Naive thymus-derived CD4-positive, alpha-beta T cell (primary cell): Measurements from ENCODE around the gene MLF2. TPM values are rescaled to one million over a fixed set of nuclear protein-coding genes. Genes with fewer than 3 reads are reported as not detected.

ENCODE experiments used
- polyA plus RNA-seq, 2 donors: library from polyadenylated mRNA; unstranded; fragments of 300-500 nt; fragmentation: Illumina TruSeq; gene quantifications; one replicate each; pipeline ENCODE4 v1.2.3, GENCODE V29; 2021
- total RNA-seq, 6 experiments: library from RNA in 5 of 6; stranded (reverse) in 5 of 6; gene quantifications; 1 replicate in 5 of 6; 2 replicates in 1 of 6; pipeline ENCODE4 v1.2.3 and lab custom pipeline; 2021 to 2026

Gene MLF2
- total and polyA plus RNA-seq, 7 experiments from 2014 or later: 84.6 to 141 (median 119) TPM

Other genes with a start within 250 kb of the MLF2 start
- gene GAPDH, start 218.6 kb downstream of the MLF2 start, total RNA-seq: 1,000 to 10,000 TPM in 1 of 5 experiments, 100 to 1,000 TPM in 4; 330 to 4,503 (median 379) TPM
- gene GAPDH, start 218.6 kb downstream of the MLF2 start, polyA plus RNA-seq: 1,000 to 10,000 TPM; 1,202 to 1,413 TPM
- gene IFFO1, start 197.1 kb downstream of the MLF2 start, total RNA-seq: 10 to 100 TPM; 28.2 to 55.9 (median 45.9) TPM
- 10 to 100 TPM in 1 of 2 donors, 1 to 10 TPM in 1; 5.4 to 11.4 TPM for gene IFFO1, start 197.1 kb downstream of the MLF2 start, polyA plus RNA-seq
- gene NOP2, start 184.8 kb downstream of the MLF2 start, total RNA-seq: 100 to 1,000 TPM in 1 of 5 experiments, 10 to 100 TPM in 4; 74.4 to 102 (median 87.6) TPM
- 10 to 100 TPM; 24.2 to 53.7 TPM for gene NOP2, start 184.8 kb downstream of the MLF2 start, polyA plus RNA-seq
- gene CHD4, start 145.8 kb downstream of the MLF2 start, total RNA-seq: 100 to 1,000 TPM; 246 to 387 (median 267) TPM
- gene CHD4, start 145.8 kb downstream of the MLF2 start, polyA plus RNA-seq: 10 to 100 TPM; 41.8 to 91.4 TPM
- gene LPAR5, start 117.2 kb downstream of the MLF2 start, total RNA-seq: 1 to 10 TPM; 3.3 to 8.3 (median 6.4) TPM
- 1 to 10 TPM; 6.6 to 6.9 TPM for gene LPAR5, start 117.2 kb downstream of the MLF2 start, polyA plus RNA-seq
- 10 to 100 TPM in 2 of 5 experiments, 1 to 10 TPM in 3; 2.3 to 23.0 (median 6.6) TPM for gene ACRBP, start 105.7 kb downstream of the MLF2 start, total RNA-seq
- gene ACRBP, start 105.7 kb downstream of the MLF2 start, polyA plus RNA-seq: 1 to 10 TPM in 1 of 2 donors, under 1 TPM in 1; 0.27 to 1.1 TPM
- 100 to 1,000 TPM in 1 of 5 experiments, 10 to 100 TPM in 4; 33.1 to 101 (median 39.6) TPM for gene ING4, start 90.0 kb downstream of the MLF2 start, total RNA-seq
- 100 to 1,000 TPM; 103 to 106 TPM for gene ING4, start 90.0 kb downstream of the MLF2 start, polyA plus RNA-seq
- 10 to 100 TPM; 62.8 to 98.2 (median 85.4) TPM for gene ZNF384, start 63.8 kb downstream of the MLF2 start, total RNA-seq
- gene ZNF384, start 63.8 kb downstream of the MLF2 start, polyA plus RNA-seq: 10 to 100 TPM; 23.8 to 36.8 TPM
- 1 to 10 TPM in 3 of 5 experiments, under 1 TPM in 1, not detected in 1; 0.64 to 1.7 (median 1.2) TPM for gene PIANP, start 52.3 kb downstream of the MLF2 start, total RNA-seq
- gene PIANP, start 52.3 kb downstream of the MLF2 start, polyA plus RNA-seq: under 1 TPM; 0.22 to 0.53 TPM
- gene COPS7A, start 29.1 kb downstream of the MLF2 start, total RNA-seq: 10 to 100 TPM; 21.9 to 38.7 (median 30.1) TPM
- gene COPS7A, start 29.1 kb downstream of the MLF2 start, polyA plus RNA-seq: 10 to 100 TPM; 43.0 to 48.0 TPM
- 100 to 1,000 TPM in 1 of 5 experiments, 10 to 100 TPM in 1, 1 to 10 TPM in 3; 1.4 to 125 (median 3.5) TPM for gene PTMS, start 13.2 kb upstream of the MLF2 start, total RNA-seq
- not detected for gene PTMS, start 13.2 kb upstream of the MLF2 start, polyA plus RNA-seq
- gene LAG3, start 19.4 kb upstream of the MLF2 start, total RNA-seq: 10 to 100 TPM in 1 of 5 experiments, 1 to 10 TPM in 2, under 1 TPM in 2; 0.64 to 46.5 (median 1.7) TPM
- under 1 TPM; 0.26 to 0.69 TPM for gene LAG3, start 19.4 kb upstream of the MLF2 start, polyA plus RNA-seq
- gene CD4, start 36.4 kb upstream of the MLF2 start, total RNA-seq: 100 to 1,000 TPM; 164 to 267 (median 246) TPM
- 100 to 1,000 TPM; 364 to 576 TPM for gene CD4, start 36.4 kb upstream of the MLF2 start, polyA plus RNA-seq
- gene GPR162, start 68.7 kb upstream of the MLF2 start, total RNA-seq: 10 to 100 TPM in 1 of 5 experiments, 1 to 10 TPM in 1, under 1 TPM in 3; 0.30 to 10.5 (median 0.38) TPM
- gene GPR162, start 68.7 kb upstream of the MLF2 start, polyA plus RNA-seq: not detected
- gene P3H3, start 75.3 kb upstream of the MLF2 start, total RNA-seq: 10 to 100 TPM in 3 of 5 experiments, 1 to 10 TPM in 2; 1.9 to 18.2 (median 10.3) TPM
- gene P3H3, start 75.3 kb upstream of the MLF2 start, polyA plus RNA-seq: 1 to 10 TPM; 1.5 to 1.9 TPM
- 10 to 100 TPM in 2 of 5 experiments, 1 to 10 TPM in 2, under 1 TPM in 1; 0.63 to 11.8 (median 3.2) TPM for gene GNB3, start 87.8 kb upstream of the MLF2 start, total RNA-seq
- gene GNB3, start 87.8 kb upstream of the MLF2 start, polyA plus RNA-seq: under 1 TPM in 1 of 2 donors, not detected in 1; 0.23 TPM
- 10 to 100 TPM in 1 of 5 experiments, 1 to 10 TPM in 3, under 1 TPM in 1; 0.64 to 55.6 (median 1.8) TPM for gene CDCA3, start 98.1 kb upstream of the MLF2 start, total RNA-seq
- gene CDCA3, start 98.1 kb upstream of the MLF2 start, polyA plus RNA-seq: under 1 TPM in 1 of 2 donors, not detected in 1; 0.94 TPM
- gene USP5, start 99.0 kb upstream of the MLF2 start, total RNA-seq: 100 to 1,000 TPM in 1 of 5 experiments, 10 to 100 TPM in 4; 58.0 to 134 (median 71.1) TPM
- 10 to 100 TPM; 51.9 to 71.5 TPM for gene USP5, start 99.0 kb upstream of the MLF2 start, polyA plus RNA-seq
- gene TPI1, start 114.4 kb upstream of the MLF2 start, total RNA-seq: 1,000 to 10,000 TPM in 1 of 5 experiments, 100 to 1,000 TPM in 3, 10 to 100 TPM in 1; 89.7 to 1,293 (median 134) TPM
- gene TPI1, start 114.4 kb upstream of the MLF2 start, polyA plus RNA-seq: 100 to 1,000 TPM; 330 to 435 TPM
- gene SPSB2, start 120.2 kb upstream of the MLF2 start, total RNA-seq: 10 to 100 TPM in 3 of 5 experiments, 1 to 10 TPM in 2; 5.1 to 20.2 (median 11.2) TPM
- gene SPSB2, start 120.2 kb upstream of the MLF2 start, polyA plus RNA-seq: 10 to 100 TPM; 10.8 to 14.5 TPM
- 10 to 100 TPM in 1 of 5 experiments, 1 to 10 TPM in 4; 6.6 to 12.1 (median 7.3) TPM for gene LRRC23, start 151.7 kb upstream of the MLF2 start, total RNA-seq
- gene LRRC23, start 151.7 kb upstream of the MLF2 start, polyA plus RNA-seq: 1 to 10 TPM; 4.5 to 5.4 TPM
- gene ENO2, start 161.4 kb upstream of the MLF2 start, total RNA-seq: 100 to 1,000 TPM in 3 of 5 experiments, 10 to 100 TPM in 2; 65.3 to 193 (median 178) TPM
- 10 to 100 TPM; 22.5 to 31.0 TPM for gene ENO2, start 161.4 kb upstream of the MLF2 start, polyA plus RNA-seq
- 10 to 100 TPM; 29.5 to 42.2 (median 34.4) TPM for gene ATN1, start 174.8 kb upstream of the MLF2 start, total RNA-seq
- 1 to 10 TPM in 1 of 2 donors, under 1 TPM in 1; 0.95 to 2.0 TPM for gene ATN1, start 174.8 kb upstream of the MLF2 start, polyA plus RNA-seq
- gene RNU7-1, start 190.7 kb upstream of the MLF2 start, total RNA-seq: not detected
- not detected for gene RNU7-1, start 190.7 kb upstream of the MLF2 start, polyA plus RNA-seq
- 100 to 1,000 TPM; 148 to 592 (median 362) TPM for gene C12orf57, start 190.9 kb upstream of the MLF2 start, total RNA-seq
- gene C12orf57, start 190.9 kb upstream of the MLF2 start, polyA plus RNA-seq: 100 to 1,000 TPM; 394 to 401 TPM
- gene PTPN6, start 198.2 kb upstream of the MLF2 start, total RNA-seq: 100 to 1,000 TPM; 141 to 390 (median 242) TPM
- 100 to 1,000 TPM; 210 to 387 TPM for gene PTPN6, start 198.2 kb upstream of the MLF2 start, polyA plus RNA-seq
- 100 to 1,000 TPM; 132 to 209 (median 146) TPM for gene PHB2, start 217.5 kb upstream of the MLF2 start, total RNA-seq
- 100 to 1,000 TPM; 113 to 121 TPM for gene PHB2, start 217.5 kb upstream of the MLF2 start, polyA plus RNA-seq
- gene EMG1, start 217.8 kb upstream of the MLF2 start, total RNA-seq: 10 to 100 TPM; 25.7 to 69.5 (median 63.2) TPM
- gene EMG1, start 217.8 kb upstream of the MLF2 start, polyA plus RNA-seq: 10 to 100 TPM; 64.1 to 72.5 TPM